Measurements from ENCODE around the gene ARMC6. TPM values are rescaled to one million over a fixed set of nuclear protein-coding genes. Genes with fewer than 3 reads are reported as not detected.
"Not testable (repeated sequence)": the region's sequence is repeated elsewhere in the genome, so short reads cannot be mapped to it uniquely, and the experiment has no call there.

Gene ARMC6
- polyA plus RNA-seq, 1 donor from 2014 or later = 27.9 TPM

DNA sequence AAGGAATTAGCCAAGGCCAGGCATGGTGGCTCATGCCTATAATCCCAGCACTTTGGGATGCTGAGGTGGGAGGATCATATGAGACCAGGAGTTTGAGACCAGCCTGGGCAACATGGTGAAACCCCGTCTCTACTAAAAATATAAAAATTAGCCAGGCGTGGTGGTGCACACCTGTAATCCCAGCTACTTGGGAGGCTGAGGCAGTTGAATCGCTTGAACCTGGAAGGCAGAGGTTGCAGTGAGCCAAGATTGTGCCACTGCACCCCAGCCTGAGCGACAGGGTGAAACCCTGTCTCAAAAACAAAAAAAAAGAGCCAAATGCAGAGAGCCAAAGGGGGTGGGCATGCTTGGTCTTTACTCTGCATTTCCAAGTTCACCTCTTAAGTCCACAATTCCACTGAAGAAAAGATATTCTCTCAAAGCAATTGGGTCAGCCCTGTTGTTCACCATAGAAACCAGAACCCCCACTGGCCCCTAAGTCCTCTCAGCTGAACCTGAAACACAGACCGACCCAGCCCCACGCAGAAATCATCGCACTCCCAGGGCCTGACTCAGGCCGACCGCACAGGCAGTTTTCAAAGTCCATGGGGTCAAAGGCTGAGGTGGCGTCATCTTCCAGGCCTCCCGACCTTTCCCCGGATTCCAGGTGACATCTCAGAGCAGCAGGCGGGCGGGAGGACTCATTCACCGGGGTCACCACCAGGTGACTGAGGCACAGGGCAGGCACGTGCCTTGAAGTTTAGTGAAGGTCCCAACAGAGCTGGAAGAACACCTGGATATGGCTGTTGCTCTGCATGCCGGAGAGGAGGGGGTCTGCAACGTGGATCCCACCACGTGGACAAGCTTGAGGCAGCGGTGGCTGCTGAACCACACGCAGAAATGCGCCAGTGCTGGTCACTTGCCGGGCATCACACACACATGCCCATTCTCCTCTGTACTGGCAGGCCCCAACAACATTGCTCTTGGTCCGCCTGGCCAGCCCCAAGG lies 63.5 kb downstream of the ARMC6 start:
- Mint-ChIP-seq H3K4me1 (peaks cover 0 to 3% (median 2%) of the 10 kb centered on the region in 3 donors), H3K36me3 (peaks cover 3% of the 10 kb centered on the region), H3K27me3 (no peaks in the 10 kb centered on the region), H3K27ac (peak overlapping the region in 1 of 3 donors; percentile 56), H3K9me3 (no peaks in the 10 kb centered on the region), H3K4me3 (no peak overlapping the region)

DNA sequence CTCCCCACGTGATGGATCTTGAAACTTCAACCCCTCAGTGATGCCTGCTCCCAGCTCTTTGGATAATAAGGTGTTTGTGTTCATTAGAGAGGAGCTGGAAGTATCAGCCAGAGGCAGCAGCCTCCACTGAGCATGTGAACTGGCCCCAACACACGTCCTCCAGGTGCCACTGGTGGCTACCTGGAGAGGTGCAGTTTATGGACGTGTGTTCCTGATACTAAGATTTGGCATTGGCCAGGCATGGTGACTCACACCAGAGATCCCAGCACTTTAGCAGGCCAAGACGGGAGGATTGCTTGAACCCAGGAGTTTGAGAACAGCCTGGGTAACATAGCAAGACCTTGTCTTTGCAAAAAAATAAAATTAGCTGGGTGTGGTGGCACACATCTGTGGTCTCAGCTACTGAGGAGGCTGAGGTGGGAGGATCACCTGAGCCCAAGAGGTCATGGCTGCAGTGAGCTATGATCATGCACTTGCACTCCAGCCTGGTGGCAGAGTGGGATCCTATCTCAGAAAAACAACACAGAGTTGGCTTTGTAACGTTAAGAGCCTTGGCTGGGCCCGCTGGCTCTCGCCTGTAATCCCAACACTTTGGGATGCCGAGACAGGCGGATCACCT lies 64.8 kb downstream of the ARMC6 start:
- peaks cover 3% of the 10 kb centered on the region for H3K36me3 Mint-ChIP-seq
- no peaks in the 10 kb centered on the region for H3K9me3 Mint-ChIP-seq
- H3K27me3 Mint-ChIP-seq = no peaks in the 10 kb centered on the region
- H3K27ac Mint-ChIP-seq = no peak overlapping the region
- H3K4me3 Mint-ChIP-seq = no peak overlapping the region
- peaks cover 0 to 2% (median 0%) of the 10 kb centered on the region in 3 donors for H3K4me1 Mint-ChIP-seq

GRCh38 chr19:19098703-19099632 lies 65.6 kb downstream of the ARMC6 start:
- Mint-ChIP-seq H3K27me3 (no peaks in the 10 kb centered on the region), H3K36me3 (peaks cover 3% of the 10 kb centered on the region), H3K27ac (no peak overlapping the region), H3K4me3 (no peak overlapping the region), H3K4me1 (peaks cover 0 to 2% (median 0%) of the 10 kb centered on the region in 3 donors), H3K9me3 (no peaks in the 10 kb centered on the region)

DNA sequence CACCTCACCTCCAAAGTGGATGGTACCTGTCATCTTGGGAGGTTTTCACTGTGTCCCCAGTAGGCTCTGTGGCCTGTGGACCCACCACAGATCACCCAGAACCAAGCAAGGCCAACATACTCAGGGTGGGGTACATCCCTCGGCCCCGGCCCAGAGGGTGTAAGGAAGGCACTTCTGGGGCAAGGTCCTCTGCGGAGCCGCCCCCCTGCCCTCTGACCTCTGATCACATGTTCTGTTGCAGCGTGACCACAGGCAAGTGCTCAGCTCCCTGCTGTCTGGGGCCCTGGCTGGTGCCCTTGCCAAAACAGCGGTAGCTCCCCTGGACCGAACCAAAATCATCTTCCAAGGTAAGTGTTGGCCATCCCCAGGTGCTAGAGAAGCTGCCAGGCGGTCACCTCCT lies 68.1 kb downstream of the ARMC6 start:
- Mint-ChIP-seq H3K36me3 (peaks cover 3% of the 10 kb centered on the region), H3K27ac (no peak overlapping the region), H3K9me3 (no peaks in the 10 kb centered on the region), H3K4me1 (peaks cover 0 to 2% (median 0%) of the 10 kb centered on the region in 3 donors), H3K27me3 (no peaks in the 10 kb centered on the region), H3K4me3 (no peak overlapping the region)

DNA sequence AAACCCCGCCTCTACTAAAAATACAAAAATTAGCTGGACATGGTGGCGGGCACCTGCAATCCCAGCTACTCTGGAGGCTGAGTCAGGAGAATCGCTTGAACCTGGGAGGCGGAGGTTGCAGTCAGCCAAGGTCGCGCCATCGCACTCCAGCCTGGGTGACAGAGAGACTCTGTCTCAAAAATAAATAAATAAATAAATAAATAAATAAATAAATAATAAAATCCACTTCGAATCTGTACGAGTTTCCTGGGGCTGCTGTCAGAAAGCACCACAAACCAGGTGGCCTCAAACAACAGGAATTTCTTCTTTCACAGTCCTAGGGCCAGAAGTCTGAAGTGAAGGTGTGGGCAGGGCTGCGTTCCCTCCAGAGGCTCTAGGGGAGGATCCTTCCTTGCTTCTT lies 69.2 kb downstream of the ARMC6 start:
- not testable (repeated sequence) for H3K9me3 Mint-ChIP-seq, H3K4me1 Mint-ChIP-seq, H3K36me3 Mint-ChIP-seq, H3K27ac Mint-ChIP-seq, H3K27me3 Mint-ChIP-seq, H3K4me3 Mint-ChIP-seq

- H3K4me1 Mint-ChIP-seq = peaks cover 0 to 2% (median 0%) of the 10 kb centered on the region in 3 donors
- H3K27me3 Mint-ChIP-seq = no peaks in the 10 kb centered on the region
- no peak overlapping the region for H3K4me3 Mint-ChIP-seq
- no peaks in the 10 kb centered on the region for H3K9me3 Mint-ChIP-seq
- H3K27ac Mint-ChIP-seq = no peak overlapping the region
- peaks cover 3% of the 10 kb centered on the region for H3K36me3 Mint-ChIP-seq
Observed at GRCh38 chr19:19103167-19103566, 69.8 kb downstream of the ARMC6 start.

DNA sequence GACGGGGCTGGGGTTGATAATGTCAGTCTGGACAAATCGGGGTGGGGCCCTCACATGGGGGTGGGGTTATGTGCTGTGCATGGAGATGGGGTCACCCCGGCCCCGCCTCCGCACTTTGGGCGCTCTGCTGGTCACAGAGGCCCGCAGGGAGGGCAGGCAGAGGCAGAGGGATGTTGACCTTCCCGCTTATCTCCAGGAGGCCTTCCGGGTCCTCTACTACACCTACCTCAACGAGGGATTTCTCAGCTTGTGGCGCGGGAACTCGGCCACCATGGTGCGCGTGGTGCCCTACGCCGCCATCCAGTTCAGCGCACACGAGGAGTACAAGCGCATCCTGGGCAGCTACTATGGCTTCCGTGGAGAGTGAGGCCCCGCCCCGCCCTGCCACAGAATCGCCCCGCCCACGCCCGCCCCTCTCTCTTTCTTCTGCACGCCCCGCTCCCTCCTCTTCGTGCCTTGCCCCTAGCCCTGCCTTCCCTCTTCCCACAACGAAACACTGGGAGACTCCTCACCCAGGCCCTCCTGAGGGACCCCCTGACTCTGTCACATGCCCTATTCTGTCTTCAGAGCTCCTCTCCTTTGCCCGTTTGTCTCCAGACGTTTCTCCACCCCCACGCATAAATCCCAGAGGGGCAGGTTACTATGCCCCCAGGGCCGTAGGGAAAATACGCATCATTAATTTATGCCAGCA lies 72.1 kb downstream of the ARMC6 start:
- peaks cover 1% of the 10 kb centered on the region for H3K36me3 Mint-ChIP-seq
- no peak overlapping the region for H3K27ac Mint-ChIP-seq
- peak overlapping the region in 3 of 4 donors; percentile 30 to 75 (median 52) for H3K4me3 Mint-ChIP-seq
- H3K27me3 Mint-ChIP-seq = no peaks in the 10 kb centered on the region
- H3K9me3 Mint-ChIP-seq = no peaks in the 10 kb centered on the region
- peaks cover 0 to 5% (median 3%) of the 10 kb centered on the region in 3 donors for H3K4me1 Mint-ChIP-seq

DNA sequence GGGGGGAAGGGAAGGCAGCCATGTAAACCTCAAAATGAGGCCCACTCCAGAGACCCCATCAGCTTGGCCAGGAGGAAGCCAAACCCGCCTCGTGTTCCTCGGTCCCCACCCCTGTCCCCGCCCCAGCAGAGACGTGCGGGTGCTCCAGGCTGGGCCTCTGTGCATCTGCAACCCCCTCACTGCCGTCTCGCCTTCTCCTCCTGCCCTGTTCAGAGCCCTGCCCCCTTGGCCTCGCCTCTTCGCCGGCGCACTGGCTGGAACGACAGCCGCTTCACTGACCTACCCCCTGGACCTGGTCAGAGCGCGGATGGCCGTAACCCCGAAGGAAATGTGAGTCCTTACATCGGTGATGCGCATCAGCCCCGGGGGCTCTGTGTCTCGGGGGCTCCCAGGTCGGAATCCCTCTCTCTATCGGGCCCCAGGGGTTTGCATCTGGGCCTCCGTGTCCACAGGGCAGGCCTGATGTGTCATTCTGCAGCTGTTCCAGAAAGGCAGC lies 72.7 kb downstream of the ARMC6 start:
- Mint-ChIP-seq H3K4me1 (peaks cover 0 to 5% (median 3%) of the 10 kb centered on the region in 3 donors), H3K27ac (peak overlapping the region in 1 of 3 donors; percentile 10), H3K4me3 (peak overlapping the region in 1 of 4 donors; percentile 45), H3K9me3 (no peaks in the 10 kb centered on the region), H3K36me3 (no peaks in the 10 kb centered on the region), H3K27me3 (no peaks in the 10 kb centered on the region)

DNA sequence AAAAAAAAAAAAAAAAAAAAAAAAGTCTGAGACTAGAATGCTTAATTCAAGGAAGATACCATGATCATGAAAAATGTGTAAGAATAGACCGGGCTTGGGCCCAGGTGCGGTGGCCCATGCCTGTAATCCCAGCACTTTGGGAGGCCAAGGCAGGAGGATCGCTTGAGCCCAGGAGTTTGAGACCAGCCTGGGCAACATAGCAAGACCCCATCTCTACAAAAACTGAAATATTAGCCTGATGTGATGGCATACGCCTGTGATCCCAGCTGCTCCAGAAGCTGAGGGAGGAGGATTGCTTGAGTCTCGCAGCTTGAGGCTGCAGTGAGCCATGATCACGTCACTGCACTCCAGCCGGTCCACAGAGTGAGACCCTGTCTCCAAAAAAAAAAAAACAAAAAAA lies 73.5 kb downstream of the ARMC6 start:
- not testable (repeated sequence) for H3K36me3 Mint-ChIP-seq, H3K4me3 Mint-ChIP-seq, H3K9me3 Mint-ChIP-seq, H3K27me3 Mint-ChIP-seq, H3K27ac Mint-ChIP-seq, H3K4me1 Mint-ChIP-seq

- H3K27ac Mint-ChIP-seq = peak overlapping the region in 1 of 3 donors; percentile 56
- H3K36me3 Mint-ChIP-seq = peaks cover 2% of the 10 kb centered on the region
- peaks cover 8 to 13% (median 10%) of the 10 kb centered on the region in 3 donors for H3K4me1 Mint-ChIP-seq
- H3K27me3 Mint-ChIP-seq = no peaks in the 10 kb centered on the region
- H3K4me3 Mint-ChIP-seq = no peak overlapping the region
- H3K9me3 Mint-ChIP-seq = no peaks in the 10 kb centered on the region
Observed at GRCh38 chr19:19107654-19108053, 74.3 kb downstream of the ARMC6 start.

Other genes starting within 250 kb of the ARMC6 start
- gene COMP, start 242.3 kb upstream of the ARMC6 start, polyA plus RNA-seq = not detected
- gene UPF1, start 201.6 kb upstream of the ARMC6 start, polyA plus RNA-seq = 14.6 TPM
- not detected for gene CERS1, start 137.4 kb upstream of the ARMC6 start, polyA plus RNA-seq
- gene COPE, start 114.2 kb upstream of the ARMC6 start, polyA plus RNA-seq = 295 TPM
- gene DDX49, start 113.9 kb upstream of the ARMC6 start, polyA plus RNA-seq = 30.2 TPM
- 25.2 TPM for gene HOMER3, start 92.4 kb upstream of the ARMC6 start, polyA plus RNA-seq
- gene SUGP2, start 86 bp upstream of the ARMC6 start, polyA plus RNA-seq = 11.8 TPM
- 35.9 TPM for gene SLC25A42, start 30.4 kb downstream of the ARMC6 start, polyA plus RNA-seq
- 18.5 TPM for gene TMEM161A, start 104.9 kb downstream of the ARMC6 start, polyA plus RNA-seq
- 1.8 TPM for gene MEF2B, start 136.7 kb downstream of the ARMC6 start, polyA plus RNA-seq
- 21.6 TPM for gene BORCS8, start 158.5 kb downstream of the ARMC6 start, polyA plus RNA-seq
- gene RFXANK, start 158.7 kb downstream of the ARMC6 start, polyA plus RNA-seq = 91.4 TPM
- 37.6 TPM for gene NR2C2AP, start 169.8 kb downstream of the ARMC6 start, polyA plus RNA-seq
- gene NCAN, start 178.4 kb downstream of the ARMC6 start, polyA plus RNA-seq = not detected
- not detected for gene TM6SF2, start 239.7 kb downstream of the ARMC6 start, polyA plus RNA-seq